Gastrocnemius medialis (tissue), 4 donors: ENCODE measurements around the gene ANKS6.
A peak's percentile ranks its signal among the peaks of the same experiment; 100 is the strongest.

ENCODE experiments used
- CTCF ChIP-seq, 5 experiments: fragments of 450-650 bp in 3 of 5; fragments of 200-600 bp in 2 of 5; sonication (generic) in 2 of 5; IDR thresholded peaks in 4 of 5; conservative IDR thresholded peaks in 1 of 5; 1 replicate in 4 of 5; 2 replicates in 1 of 5; pipeline ENCODE4 v1.5.1; 2016 to 2019; ENCODE audit warnings: antibody characterized with exemption in 5 of 5, mild to moderate bottlenecking in 3 of 5, moderate library complexity in 3 of 5
- POLR2A ChIP-seq, 2 donors: fragments of 450-650 bp; IDR thresholded peaks; one replicate each; pipeline ENCODE4 v1.6.1; 2017; ENCODE audit warnings: antibody characterized with exemption in 2 of 2, mild to moderate bottlenecking in 2 of 2, moderate library complexity in 2 of 2

- TF ChIP-seq CTCF (IDR thresholded peaks at IDR 0.05 in 4 of 5, conservative IDR thresholded peaks at IDR 0.05 in 1 of 5) (peak in 2 of 5 experiments; percentile 12 to 29), POLR2A (IDR thresholded peaks at IDR 0.05) (no peak)
Observed at GRCh38 chr9:98707166-98708102, 88.9 kb downstream of the ANKS6 start.
